Kidney epithelial cell (primary cell): ENCODE data around the gene SYVN1. TPM values are rescaled to one million over a fixed set of nuclear protein-coding genes. Genes with fewer than 3 reads are reported as not detected.
"Not testable (repeated sequence)": the region's sequence is repeated elsewhere in the genome, so short reads cannot be mapped to it uniquely, and the experiment has no call there.

ENCODE experiments used
- DNase-seq: peaks from one replicate; pipeline ENCODE4 v3.0.0-alpha.2; 2010; ENCODE audit warnings: low read depth
- H3K27me3 ChIP-seq: 2 replicates; pipeline ENCODE4 v1.6.0; 2011; ENCODE audit warnings: low read length; ENCODE audit not compliant: control insufficient read depth, insufficient read depth
- H3K36me3 ChIP-seq: 2 replicates; pipeline ENCODE4 v1.5.1; 2011; ENCODE audit warnings: low read length; ENCODE audit not compliant: control insufficient read depth, insufficient read depth
- H3K4me3 ChIP-seq: 2 replicates; pipeline ENCODE4 v1.5.1; 2011; ENCODE audit warnings: low read depth, mild to moderate bottlenecking, control low read depth, low read length
- CTCF ChIP-seq: IDR thresholded peaks from 2 replicates; pipeline ENCODE4 v1.5.1; 2011; ENCODE audit warnings: mild to moderate bottlenecking, moderate library complexity, low read length, control low read depth, inconsistent platforms; ENCODE audit not compliant: insufficient read depth, poor library complexity, severe bottlenecking
- total RNA-seq: library from RNA; depleted of rRNA; stranded (reverse); fragments of >200 nt; gene quantifications from 2 replicates; pipeline ENCODE4 v1.2.3, GENCODE V29; 2015

The SYVN1 gene
- total RNA-seq, 1 donor from 2014 or later = 31.0 TPM

DNA sequence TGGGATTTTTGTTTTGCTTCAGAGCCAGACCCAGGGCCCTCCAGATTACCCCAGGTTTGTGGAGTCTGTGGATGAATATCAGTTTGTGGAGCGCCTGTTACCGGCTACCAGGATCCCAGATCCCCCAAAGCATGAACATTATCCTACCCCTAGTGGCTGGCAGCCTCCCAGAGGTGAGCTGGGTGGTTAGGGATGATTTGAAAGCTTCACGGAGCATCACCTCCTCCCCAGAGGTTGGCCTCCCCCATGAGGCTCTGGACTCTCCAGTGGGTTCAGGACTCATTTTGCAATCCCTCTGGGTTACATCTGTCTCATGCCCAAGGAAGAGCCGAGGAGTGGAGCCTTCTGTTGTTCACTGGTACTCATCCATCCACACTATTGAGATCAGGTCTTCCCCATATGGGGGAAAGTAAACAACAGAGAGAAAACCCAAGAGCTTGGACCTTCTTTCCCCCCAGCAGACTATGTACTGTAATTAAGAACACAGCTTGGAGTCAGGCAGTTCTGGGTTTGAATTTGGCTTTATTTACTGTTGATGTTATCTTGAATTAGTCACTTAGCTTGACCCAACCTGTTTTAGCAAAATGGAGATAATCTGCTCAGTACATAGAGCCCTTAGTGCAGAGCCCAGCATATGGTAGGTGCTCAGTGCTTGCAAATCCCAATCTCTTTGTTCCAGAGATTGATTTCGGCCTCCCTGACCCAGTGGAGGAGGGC lies 9.7 kb downstream of the SYVN1 start:
- DNase-seq = no peak
- H3K27me3 ChIP-seq = no peaks in the 10 kb centered on the region
- no peak for TF ChIP-seq CTCF
- H3K36me3 ChIP-seq = peaks cover 10% of the 10 kb centered on the region
- H3K4me3 ChIP-seq = no peak overlapping the region

DNA sequence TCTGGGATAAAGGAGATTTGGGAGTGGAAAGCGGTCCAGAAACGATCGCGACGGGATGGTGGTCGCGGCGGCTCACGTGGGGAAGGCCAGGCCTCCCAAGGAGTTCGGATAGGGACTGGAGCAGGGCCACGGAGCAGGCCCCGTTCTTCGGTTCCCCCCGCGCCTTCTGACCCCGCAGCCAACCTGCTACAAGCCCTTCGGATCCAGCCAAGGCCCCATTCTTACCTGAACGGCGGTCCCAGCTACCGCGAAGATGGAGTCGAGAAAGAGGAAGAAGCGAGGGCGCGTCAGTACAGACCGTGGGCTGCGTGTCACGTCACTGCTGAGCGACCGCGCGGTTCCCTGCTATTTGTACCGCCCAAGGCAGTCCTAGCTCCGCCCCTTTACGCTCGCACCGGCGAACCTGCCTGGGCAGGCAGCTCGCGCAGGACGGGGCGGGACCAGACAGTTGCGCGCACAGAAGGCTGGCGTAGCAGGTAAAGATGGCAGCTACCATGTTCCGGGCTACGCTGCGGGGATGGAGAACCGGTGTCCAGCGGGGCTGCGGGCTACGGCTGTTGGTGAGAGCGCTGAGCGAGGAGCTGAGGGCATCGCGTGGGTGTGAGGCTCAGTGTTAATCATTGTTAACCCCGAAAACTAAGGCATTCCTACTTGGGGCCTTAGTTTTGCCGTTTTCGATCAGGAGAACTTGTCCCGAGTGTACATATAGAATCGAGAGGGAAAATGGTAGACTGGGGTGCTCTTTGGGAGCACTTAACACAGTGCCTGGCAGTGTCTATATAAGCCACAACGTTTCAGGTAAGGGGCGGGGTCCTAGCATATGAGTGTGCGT lies 12.2 kb downstream of the SYVN1 start, which contains the start of the genes FAU and MRPL49:
TSS of gene FAU (minus strand) at position 270 of the 832 bp plus-strand sequence. CDS start 321 bp downstream, outside the sequence.
TSS of gene MRPL49 (plus strand) at position 457 of the 832 bp plus-strand sequence. CDS start at position 483, 26 bp downstream.
- peak; percentile 95 for DNase-seq
- no peak for TF ChIP-seq CTCF

GRCh38 chr11:65121447-65121864 lies 12.9 kb downstream of the SYVN1 start:
- TF ChIP-seq CTCF = no peak
- peak overlapping the region; percentile 99 for H3K4me3 ChIP-seq
- peaks cover 7% of the 10 kb centered on the region for H3K36me3 ChIP-seq
- no peak for DNase-seq
- no peaks in the 10 kb centered on the region for H3K27me3 ChIP-seq

More for the DNA sequence above, 12.2 kb downstream of the SYVN1 start, which contains the start of the genes FAU and MRPL49:
- H3K27me3 ChIP-seq = no peaks in the 10 kb centered on the region
- peaks cover 9% of the 10 kb centered on the region for H3K36me3 ChIP-seq
- peak within 1 kb of the TSS; percentile 99 for H3K4me3 ChIP-seq

DNA sequence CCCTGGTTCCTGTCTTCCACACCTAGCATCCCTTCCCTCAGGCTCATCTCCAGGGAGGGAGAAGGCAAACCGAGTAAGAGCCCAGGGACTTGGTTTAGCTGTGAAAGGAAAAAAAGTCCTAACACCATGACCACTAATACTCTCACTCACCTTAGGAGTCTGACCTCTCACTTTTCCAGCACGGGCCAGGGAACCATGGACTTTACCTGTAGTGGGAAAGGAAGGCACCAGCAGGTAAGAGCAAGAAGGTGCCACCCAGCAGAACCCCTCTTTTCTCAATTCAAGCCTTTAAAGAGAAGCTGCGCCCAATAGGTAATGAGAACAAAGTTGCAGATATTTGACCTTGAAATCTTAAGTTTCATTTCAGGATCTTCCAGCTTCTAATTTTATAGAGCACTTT lies 13.5 kb downstream of the SYVN1 start:
- Histone ChIP-seq H3K4me3 (peak overlapping the region; percentile 99), H3K36me3 (peaks cover 7% of the 10 kb centered on the region), H3K27me3 (no peaks in the 10 kb centered on the region)
- no peak for TF ChIP-seq CTCF
- no peak for DNase-seq

DNA sequence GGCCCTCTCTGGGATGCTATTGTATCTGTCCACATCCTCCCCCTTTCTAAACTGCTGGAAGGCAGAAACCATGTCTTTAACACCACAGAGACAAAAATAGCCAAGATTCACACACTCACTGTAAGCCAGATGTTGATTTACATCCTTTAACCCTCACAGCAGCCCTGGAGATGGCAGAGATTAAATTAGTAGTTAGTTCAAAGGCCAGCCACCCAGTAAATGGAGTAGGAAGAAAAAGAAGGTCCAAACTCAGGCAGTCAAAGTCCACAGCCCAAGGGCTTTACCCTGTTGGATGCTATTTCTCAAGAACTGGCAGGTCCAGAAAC lies 14.7 kb downstream of the SYVN1 start:
- no peak for DNase-seq
- H3K27me3 ChIP-seq = no peaks in the 10 kb centered on the region
- H3K36me3 ChIP-seq = peaks cover 11% of the 10 kb centered on the region
- no peak overlapping the region for H3K4me3 ChIP-seq
- TF ChIP-seq CTCF = no peak

- H3K36me3 ChIP-seq, DNase-seq, H3K27me3 ChIP-seq, H3K4me3 ChIP-seq: not testable (repeated sequence)
Measured at GRCh38 chr11:65118891-65119669, 15.2 kb downstream of the SYVN1 start.
